Measurements from ENCODE around the gene TMEM174.

Gene TMEM174

DNA sequence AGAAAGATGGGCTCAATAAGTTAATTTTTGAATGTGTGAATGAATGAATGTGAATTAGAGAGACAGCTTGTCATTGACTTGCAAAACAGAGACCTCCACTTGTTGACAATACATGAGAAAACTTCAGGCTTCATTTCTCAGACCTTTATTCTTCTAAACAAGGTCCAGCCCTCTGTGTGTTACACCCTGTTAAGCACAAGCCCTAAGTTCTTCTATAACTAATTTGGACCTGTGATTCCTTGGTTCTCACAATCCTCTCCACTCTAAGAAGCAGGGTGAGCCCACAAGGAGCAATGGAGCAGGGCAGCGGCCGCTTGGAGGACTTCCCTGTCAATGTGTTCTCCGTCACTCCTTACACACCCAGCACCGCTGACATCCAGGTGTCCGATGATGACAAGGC, at the start of gene TMEM174:
TSS of gene TMEM174 (plus strand) at position 243 of the 400 bp plus-strand sequence. CDS start at position 294, 51 bp downstream.
- TF ChIP-seq CTCF (IDR thresholded peaks at IDR 0.05): no peak
- H3K27ac ChIP-seq: no peak within 1 kb of the TSS
- H3K4me1 ChIP-seq (ENCODE audit: control insufficient read depth in 1 of 2, insufficient read depth in 1 of 2, low read depth in 1 of 2, low read length in 1 of 2): peaks cover 0 to 6% of the 10 kb centered on the region in 2 experiments
- H3K27me3 ChIP-seq: peaks cover 73% of the 10 kb centered on the region
- no peak within 1 kb of the TSS for H3K4me3 ChIP-seq (ENCODE audit: low read depth in 1 of 2, low read length in 1 of 2)
- H3K36me3 ChIP-seq: no peaks in the 10 kb centered on the region
- no peaks in the 10 kb centered on the region for H3K9me3 ChIP-seq

DNA sequence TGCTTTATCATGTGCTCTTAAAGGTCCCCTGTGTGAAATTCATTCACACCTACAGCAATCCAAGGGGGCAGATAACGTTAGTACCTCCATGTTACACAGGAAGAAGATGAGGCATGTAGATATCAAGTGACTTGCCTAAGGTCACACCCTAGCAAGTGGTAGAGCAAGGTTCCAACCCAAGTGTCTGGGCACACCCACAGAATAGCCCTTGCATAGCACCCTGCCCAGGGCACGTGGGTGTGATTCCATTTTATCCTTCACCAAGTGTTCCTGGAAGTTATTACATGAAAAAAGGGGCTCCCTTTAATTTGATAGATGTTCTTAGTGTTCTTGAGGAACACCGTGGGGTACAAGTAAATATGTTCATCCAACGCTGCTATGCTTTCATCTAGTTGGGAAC, 47.7 kb upstream of the TMEM174 start:
- Histone ChIP-seq H3K4me3 (ENCODE audit: low read depth in 1 of 2, low read length in 1 of 2) (no peak overlapping the region), H3K27me3 (peaks cover 79% of the 10 kb centered on the region), H3K36me3 (no peaks in the 10 kb centered on the region), H3K27ac (no peak overlapping the region), H3K4me1 (ENCODE audit: control insufficient read depth in 1 of 2, insufficient read depth in 1 of 2, low read depth in 1 of 2, low read length in 1 of 2) (peaks cover 0 to 2% of the 10 kb centered on the region in 2 experiments), H3K9me3 (no peaks in the 10 kb centered on the region)
- no peak for TF ChIP-seq CTCF (IDR thresholded peaks at IDR 0.05)

- H3K36me3 ChIP-seq: no peaks in the 10 kb centered on the region
- no peak overlapping the region for H3K4me3 ChIP-seq (ENCODE audit: low read depth in 1 of 2, low read length in 1 of 2)
- H3K27me3 ChIP-seq: peaks cover 79% of the 10 kb centered on the region
- H3K27ac ChIP-seq: no peak overlapping the region
- H3K4me1 ChIP-seq (ENCODE audit: control insufficient read depth in 1 of 2, insufficient read depth in 1 of 2, low read depth in 1 of 2, low read length in 1 of 2): no peaks in the 10 kb centered on the region
- no peak for TF ChIP-seq CTCF (IDR thresholded peaks at IDR 0.05)
- no peaks in the 10 kb centered on the region for H3K9me3 ChIP-seq
Observed at GRCh38 chr5:73126381-73126780, 46.6 kb upstream of the TMEM174 start.

DNA sequence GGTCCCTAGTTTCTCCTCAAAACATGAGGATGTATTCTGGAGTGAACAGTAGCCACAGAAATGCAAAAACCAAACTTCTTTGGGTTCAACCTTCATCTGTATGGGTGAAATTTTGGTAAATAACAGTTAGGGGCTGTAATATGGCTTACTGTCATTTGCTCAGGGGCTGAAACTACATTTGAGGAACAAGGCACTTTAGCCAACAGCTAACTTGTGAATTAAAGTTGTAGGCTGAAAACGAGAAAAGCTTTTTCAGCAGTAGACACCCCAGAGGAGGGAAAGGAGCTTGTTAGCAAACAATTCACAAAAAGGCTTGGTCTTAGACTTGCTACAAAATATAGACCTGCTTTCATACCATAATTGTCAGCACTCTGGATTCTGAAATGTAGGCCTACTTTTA, 46.0 kb upstream of the TMEM174 start:
- peaks cover 79% of the 10 kb centered on the region for H3K27me3 ChIP-seq
- no peaks in the 10 kb centered on the region for H3K4me1 ChIP-seq (ENCODE audit: control insufficient read depth in 1 of 2, insufficient read depth in 1 of 2, low read depth in 1 of 2, low read length in 1 of 2)
- H3K9me3 ChIP-seq: no peaks in the 10 kb centered on the region
- no peak overlapping the region for H3K27ac ChIP-seq
- H3K4me3 ChIP-seq (ENCODE audit: low read depth in 1 of 2, low read length in 1 of 2): no peak overlapping the region
- TF ChIP-seq CTCF (IDR thresholded peaks at IDR 0.05): no peak
- no peaks in the 10 kb centered on the region for H3K36me3 ChIP-seq

DNA sequence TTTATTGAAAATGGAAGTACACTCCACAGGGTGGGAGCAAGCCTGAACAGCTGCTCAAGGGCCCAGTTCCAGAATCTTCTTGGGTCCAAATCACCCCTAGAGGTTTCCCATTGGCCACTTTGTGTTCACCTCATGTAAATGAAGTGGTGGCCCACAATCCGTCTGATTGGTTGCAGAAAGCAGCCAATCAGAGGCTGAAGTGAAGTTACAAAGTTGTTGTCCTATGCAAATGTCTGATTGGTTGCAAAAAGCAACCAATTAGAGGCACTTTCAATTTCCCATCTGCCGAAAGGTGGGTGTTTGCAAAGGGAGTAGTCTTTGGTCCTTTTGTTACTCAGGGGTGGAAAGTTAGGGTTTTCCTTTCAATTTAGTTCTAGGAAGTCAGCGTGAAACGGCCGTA, 43.9 kb upstream of the TMEM174 start:
- Histone ChIP-seq H3K9me3 (no peaks in the 10 kb centered on the region), H3K27me3 (peaks cover 79% of the 10 kb centered on the region), H3K4me3 (ENCODE audit: low read depth in 1 of 2, low read length in 1 of 2) (no peak overlapping the region), H3K4me1 (ENCODE audit: control insufficient read depth in 1 of 2, insufficient read depth in 1 of 2, low read depth in 1 of 2, low read length in 1 of 2) (no peaks in the 10 kb centered on the region), H3K36me3 (no peaks in the 10 kb centered on the region), H3K27ac (no peak overlapping the region)
- TF ChIP-seq CTCF (IDR thresholded peaks at IDR 0.05): no peak

DNA sequence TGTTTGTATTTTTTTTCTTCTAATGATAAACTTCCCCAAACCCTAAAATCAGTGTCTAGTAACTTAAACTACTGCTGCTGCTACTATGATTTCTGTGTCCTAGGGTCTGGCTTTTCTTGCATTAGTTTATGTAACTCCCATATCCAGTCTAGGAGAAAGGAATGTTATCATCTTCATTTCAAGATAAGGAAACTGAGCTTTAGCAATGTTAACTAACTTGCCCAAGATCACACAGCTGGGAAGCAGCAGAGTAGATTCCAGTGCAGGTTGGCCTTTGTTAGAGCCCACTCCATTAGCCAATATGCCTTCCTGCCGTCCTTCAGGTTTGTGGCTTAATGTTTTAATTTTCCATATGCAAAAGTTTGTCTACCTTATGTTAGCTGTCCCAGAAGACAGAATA, 42.2 kb upstream of the TMEM174 start:
- peaks cover 79% of the 10 kb centered on the region for H3K27me3 ChIP-seq
- H3K9me3 ChIP-seq: no peaks in the 10 kb centered on the region
- no peak overlapping the region for H3K4me3 ChIP-seq (ENCODE audit: low read depth in 1 of 2, low read length in 1 of 2)
- no peak for TF ChIP-seq CTCF (IDR thresholded peaks at IDR 0.05)
- H3K4me1 ChIP-seq (ENCODE audit: control insufficient read depth in 1 of 2, insufficient read depth in 1 of 2, low read depth in 1 of 2, low read length in 1 of 2): no peaks in the 10 kb centered on the region
- H3K36me3 ChIP-seq: no peaks in the 10 kb centered on the region
- no peak overlapping the region for H3K27ac ChIP-seq
